ENCODE data around the gene RIPK4. TPM values are rescaled to one million over a fixed set of nuclear protein-coding genes. Genes with fewer than 3 reads are reported as not detected.

The RIPK4 gene
- total RNA-seq, 4 donors from 2014 or later, result 4.4 to 20.5 (median 10.6) TPM

DNA sequence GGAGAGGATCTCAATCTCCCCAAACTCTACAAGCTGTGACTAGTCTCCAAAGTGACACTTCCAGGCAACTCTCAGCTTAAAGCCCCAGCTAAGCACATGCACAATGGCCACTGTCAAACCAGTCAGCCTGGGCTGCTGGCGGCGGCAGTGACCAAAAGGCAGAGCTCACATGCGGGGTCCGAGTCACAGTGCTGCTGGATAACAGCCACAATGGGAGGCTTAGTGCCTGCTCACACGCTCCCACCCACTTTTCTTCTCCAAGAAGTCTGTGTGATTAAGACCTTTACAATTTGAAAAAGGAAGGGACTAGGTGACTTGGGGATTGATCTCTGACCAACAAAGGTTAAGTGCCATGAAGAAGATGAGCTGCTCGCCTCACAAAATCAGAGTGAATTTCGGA is 16.8 kb downstream of the RIPK4 start:
- no peak for DNase-seq
- TF ChIP-seq POLR2A (IDR thresholded peaks at IDR 0.05) (no peak), EP300 (IDR thresholded peaks at IDR 0.05; ENCODE audit: low read depth) (no peak)
- Histone ChIP-seq H3K4me3 (no peak overlapping the region), H3K27me3 (no peaks in the 10 kb centered on the region), H3K27ac (no peak overlapping the region), H3K9me3 (no peaks in the 10 kb centered on the region), H3K4me1 (peaks cover 0 to 3% (median 0%) of the 10 kb centered on the region in 4 donors), H3K36me3 (no peaks in the 10 kb centered on the region)
- intact Hi-C loops (cut with DNase I; ENCODE audit: low total_unique reads) (no loop called here), in situ Hi-C loops (cut with MboI; ENCODE audit: low pct_ligation_motif_present in 1 of 4, low pct_unique_long_range_greater_than_20kb in 1 of 4, low sequenced_read_pairs in 3 of 4) (no loop called here)
- WGBS, 2 donors (ENCODE audit: low coverage in 1 of 2), result 89% methylated on average over 7 of the region's 7 CpGs; no CpG with 5 or more reads in 1 of the 2 donors

DNA sequence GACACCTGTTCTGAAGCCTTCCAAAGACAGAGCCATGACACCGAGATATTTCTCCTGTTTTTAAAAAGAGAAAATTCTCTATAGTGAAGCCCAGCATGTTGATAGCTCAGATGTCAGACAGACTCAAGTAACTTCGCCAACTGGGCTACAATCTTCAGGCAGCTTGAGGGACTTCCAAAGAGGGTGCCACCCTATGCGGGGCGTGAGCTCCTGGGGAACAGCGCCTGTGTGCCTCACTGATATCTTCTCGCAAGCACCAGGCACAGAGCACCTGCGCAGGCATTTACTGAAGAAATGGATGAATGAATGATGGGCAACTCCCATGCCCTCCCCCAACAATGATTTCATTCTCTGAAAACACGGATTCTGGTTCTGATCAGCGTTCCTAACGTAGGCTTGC is 17.6 kb downstream of the RIPK4 start:
- H3K27ac ChIP-seq, result no peak overlapping the region
- peaks cover 0 to 3% (median 0%) of the 10 kb centered on the region in 4 donors for H3K4me1 ChIP-seq
- no peak overlapping the region for H3K4me3 ChIP-seq
- in situ Hi-C loops (cut with MboI; ENCODE audit: low pct_ligation_motif_present in 1 of 4, low pct_unique_long_range_greater_than_20kb in 1 of 4, low sequenced_read_pairs in 3 of 4), result no loop called here
- no peak for TF ChIP-seq POLR2A (IDR thresholded peaks at IDR 0.05)
- no peak for TF ChIP-seq EP300 (IDR thresholded peaks at IDR 0.05; ENCODE audit: low read depth)
- no peak for TF ChIP-seq POLR2AphosphoS5 (IDR thresholded peaks at IDR 0.05)
- TF ChIP-seq, protein P1, sequence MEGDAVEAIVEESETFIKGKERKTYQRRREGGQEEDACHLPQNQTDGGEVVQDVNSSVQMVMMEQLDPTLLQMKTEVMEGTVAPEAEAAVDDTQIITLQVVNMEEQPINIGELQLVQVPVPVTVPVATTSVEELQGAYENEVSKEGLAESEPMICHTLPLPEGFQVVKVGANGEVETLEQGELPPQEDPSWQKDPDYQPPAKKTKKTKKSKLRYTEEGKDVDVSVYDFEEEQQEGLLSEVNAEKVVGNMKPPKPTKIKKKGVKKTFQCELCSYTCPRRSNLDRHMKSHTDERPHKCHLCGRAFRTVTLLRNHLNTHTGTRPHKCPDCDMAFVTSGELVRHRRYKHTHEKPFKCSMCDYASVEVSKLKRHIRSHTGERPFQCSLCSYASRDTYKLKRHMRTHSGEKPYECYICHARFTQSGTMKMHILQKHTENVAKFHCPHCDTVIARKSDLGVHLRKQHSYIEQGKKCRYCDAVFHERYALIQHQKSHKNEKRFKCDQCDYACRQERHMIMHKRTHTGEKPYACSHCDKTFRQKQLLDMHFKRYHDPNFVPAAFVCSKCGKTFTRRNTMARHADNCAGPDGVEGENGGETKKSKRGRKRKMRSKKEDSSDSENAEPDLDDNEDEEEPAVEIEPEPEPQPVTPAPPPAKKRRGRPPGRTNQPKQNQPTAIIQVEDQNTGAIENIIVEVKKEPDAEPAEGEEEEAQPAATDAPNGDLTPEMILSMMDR (IDR thresholded peaks at IDR 0.05), result no peak
- WGBS, 2 donors (ENCODE audit: low coverage in 1 of 2), result 83 to 92% methylated on average over 1 to 10 of the region's 10 CpGs
- DNase-seq, result no peak
- no peaks in the 10 kb centered on the region for H3K36me3 ChIP-seq
- H3K9me3 ChIP-seq, result no peaks in the 10 kb centered on the region
- intact Hi-C loops (cut with DNase I; ENCODE audit: low total_unique reads), result no loop called here
- no peaks in the 10 kb centered on the region for H3K27me3 ChIP-seq

DNA sequence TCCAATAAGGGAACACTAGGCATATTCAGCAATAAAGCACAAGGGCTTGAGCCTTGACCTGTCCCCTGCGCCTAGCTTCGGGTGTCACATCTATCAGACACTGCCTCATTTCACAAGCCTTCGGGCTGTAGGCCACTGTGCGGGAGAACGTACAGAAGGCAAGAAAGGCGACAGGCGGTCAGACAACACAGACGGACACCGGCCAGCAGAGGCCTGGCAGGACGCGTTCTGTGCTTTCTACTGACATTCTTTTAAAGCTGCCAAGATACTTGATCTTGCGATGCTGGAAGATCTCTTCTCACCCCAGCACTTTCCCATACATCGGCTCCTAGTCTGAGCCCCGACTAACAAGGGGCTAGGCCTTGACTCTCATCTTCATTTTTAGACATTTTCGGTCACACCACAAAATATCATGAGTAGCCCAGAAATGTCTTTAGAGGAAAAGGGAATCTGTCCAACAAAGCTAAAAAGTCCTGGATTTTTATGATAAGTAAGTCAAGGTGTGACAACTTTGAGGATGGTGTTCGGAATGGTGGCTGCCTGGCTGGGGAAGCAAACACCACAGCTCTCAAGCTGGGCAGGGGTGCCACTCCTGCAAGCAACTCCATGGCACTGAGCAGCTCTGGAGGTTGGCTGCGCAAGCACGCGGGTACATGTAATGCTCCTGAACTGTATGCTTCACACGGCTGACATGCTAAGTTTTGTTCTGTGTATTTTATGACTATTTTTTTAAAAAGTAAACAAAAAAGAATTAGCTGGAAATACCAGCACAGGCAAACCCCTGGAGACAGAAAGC is 18.7 kb downstream of the RIPK4 start:
- Histone ChIP-seq H3K27ac (no peak overlapping the region), H3K9me3 (no peaks in the 10 kb centered on the region), H3K27me3 (no peaks in the 10 kb centered on the region), H3K36me3 (no peaks in the 10 kb centered on the region), H3K4me1 (peaks cover 0 to 3% (median 0%) of the 10 kb centered on the region in 4 donors), H3K4me3 (no peak overlapping the region)
- no peak for DNase-seq
- WGBS, 2 donors (ENCODE audit: low coverage in 1 of 2), result 85 to 96% methylated on average over 5 to 20 of the region's 20 CpGs
- in situ Hi-C loops (cut with MboI; ENCODE audit: low pct_ligation_motif_present in 1 of 4, low pct_unique_long_range_greater_than_20kb in 1 of 4, low sequenced_read_pairs in 3 of 4) (no loop called here), intact Hi-C loops (cut with DNase I; ENCODE audit: low total_unique reads) (no loop called here)
- TF ChIP-seq EP300 (IDR thresholded peaks at IDR 0.05; ENCODE audit: low read depth), result no peak
- TF ChIP-seq POLR2A (IDR thresholded peaks at IDR 0.05), result no peak
- TF ChIP-seq, protein P1 (IDR thresholded peaks at IDR 0.05), result no peak
- TF ChIP-seq POLR2AphosphoS5 (IDR thresholded peaks at IDR 0.05), result no peak

GRCh38 chr21:41746744-41747006 is 20.2 kb downstream of the RIPK4 start:
- no peak for DNase-seq
- Histone ChIP-seq H3K4me1 (peaks cover 0 to 1% (median 0%) of the 10 kb centered on the region in 4 donors), H3K27ac (no peak overlapping the region), H3K4me3 (no peak overlapping the region), H3K9me3 (no peaks in the 10 kb centered on the region), H3K36me3 (no peaks in the 10 kb centered on the region), H3K27me3 (no peaks in the 10 kb centered on the region)
- TF ChIP-seq, protein P1 (IDR thresholded peaks at IDR 0.05), result no peak
- no peak for TF ChIP-seq POLR2AphosphoS5 (IDR thresholded peaks at IDR 0.05)
- TF ChIP-seq EP300 (IDR thresholded peaks at IDR 0.05; ENCODE audit: low read depth), result no peak
- no peak for TF ChIP-seq POLR2A (IDR thresholded peaks at IDR 0.05)
- intact Hi-C loops (cut with DNase I; ENCODE audit: low total_unique reads), result no loop called here
- 74% methylated on average over 8 of the region's 8 CpGs; no CpG with 5 or more reads in 1 of the 2 donors for WGBS, 2 donors (ENCODE audit: low coverage in 1 of 2)
- in situ Hi-C loops (cut with MboI; ENCODE audit: low pct_ligation_motif_present in 1 of 4, low pct_unique_long_range_greater_than_20kb in 1 of 4, low sequenced_read_pairs in 3 of 4), result no loop called here

Data from transverse colon (tissue), 4 donors.